Panc1 (cell line): Measurements from ENCODE around the gene NCKAP5L. TPM values are rescaled to one million over a fixed set of nuclear protein-coding genes. Genes with fewer than 3 reads are reported as not detected.

ENCODE experiments used
- ATAC-seq: fragments of 200-7000 bp; cut with Tn5 transposase; 2 replicates; pipeline ENCODE4 v1.9.1; 2020; ENCODE audit warnings: mild to moderate bottlenecking, moderate library complexity
- BruUV-seq: library from RNA; stranded (reverse); fragments of 400-500 nt; replicated peaks from 2 replicates; lab custom pipeline; 2021; lab: Mats Ljungman, UMichigan
- CTCF ChIA-PET: fragments of 300-600 bp; sonication (Branson Sonifier 250); formaldehyde crosslinking; loops from one replicate; lab custom pipeline; 2022; ENCODE audit warnings: antibody characterized with exemption; lab: Charles Lee
- POLR2A ChIA-PET: fragments of 300-600 bp; sonication (Branson Sonifier 250); formaldehyde crosslinking; loops from one replicate; lab custom pipeline; 2022; ENCODE audit warnings: antibody characterized with exemption; lab: Charles Lee
- DNase-seq: peaks from one replicate; pipeline ENCODE4 v3.0.0-alpha.2; 2010; ENCODE audit warnings: low read depth, low spot score
- H3K27ac ChIP-seq: 2 replicates; pipeline ENCODE4 v1.5.1; 2011; ENCODE audit warnings: mild to moderate bottlenecking, low read length, inconsistent platforms
- H3K27me3 ChIP-seq: fragments of 200-500 bp; sonication (Bioruptor generic); 2 replicates; pipeline ENCODE4 v1.6.0; 2014; ENCODE audit warnings: low read length, inconsistent platforms; ENCODE audit not compliant: control insufficient read depth, insufficient read depth
- H3K36me3 ChIP-seq: fragments of 200-500 bp; sonication (Bioruptor generic); 2 replicates; pipeline ENCODE4 v1.5.1; 2014; ENCODE audit warnings: inconsistent platforms, mild to moderate bottlenecking, low read length, moderate library complexity; ENCODE audit not compliant: control insufficient read depth, insufficient read depth
- H3K4me1 ChIP-seq: 2 replicates; pipeline ENCODE4 v1.5.1; 2011; ENCODE audit warnings: inconsistent platforms, mild to moderate bottlenecking, low read length, moderate library complexity; ENCODE audit not compliant: control insufficient read depth, insufficient read depth
- H3K4me3 ChIP-seq, 2 experiments: 2 replicates each; pipeline ENCODE4 v1.5.1; 2011 to 2012; ENCODE audit warnings: low read depth in 2 of 2, low read length in 2 of 2, mild to moderate bottlenecking in 2 of 2, inconsistent platforms in 1 of 2, moderate library complexity in 1 of 2
- H3K9me3 ChIP-seq: fragments of 200-500 bp; sonication (Bioruptor generic); 2 replicates; pipeline ENCODE4 v1.5.1; 2014; ENCODE audit warnings: low read depth, mild to moderate bottlenecking, inconsistent platforms, low read length, moderate library complexity; ENCODE audit not compliant: control insufficient read depth, insufficient read depth
- POLR2AphosphoS5 ChIP-seq: IDR thresholded peaks from 2 replicates; pipeline ENCODE4 v1.6.1; 2012; ENCODE audit warnings: mild to moderate bottlenecking, low read depth, low read length, moderate library complexity
- SIN3A ChIP-seq: IDR thresholded peaks from 2 replicates; pipeline ENCODE4 v1.6.1; 2012; ENCODE audit warnings: low read depth, mild to moderate bottlenecking, low read length, moderate library complexity, borderline replicate concordance; ENCODE audit not compliant: insufficient read depth
- TCF7L2 ChIP-seq: IDR thresholded peaks from 2 replicates; pipeline ENCODE4 v1.6.1; 2011; ENCODE audit warnings: mild to moderate bottlenecking, low read depth, low read length, inconsistent platforms
- in situ Hi-C: cut with HindIII; loops from 2 replicates; pipeline ENCODE4 v1.10.0; 2016; ENCODE audit warnings: low sequenced_read_pairs, low pct_unique_long_range_greater_than_20kb
- intact Hi-C: fragments of 100-400 bp; cut with micrococcal nuclease; formaldehyde crosslinking; loops from one replicate; pipeline ENCODE4 v1.10.0; 2022; ENCODE audit not compliant: unreplicated experiment
- total RNA-seq: library from RNA; stranded (reverse); gene quantifications from one replicate; pipeline ENCODE4 v1.2.1, GENCODE V29; 2021; ENCODE audit not compliant: unreplicated experiment
- TF ChIP-seq, protein P1 (sequence below): fragments of 450-650 bp; IDR thresholded peaks from 2 replicates; pipeline ENCODE4 v1.5.1; 2017; ENCODE audit warnings: mild to moderate bottlenecking
- TF ChIP-seq, protein P2 (sequence below), 2 experiments: IDR thresholded peaks; 2 replicates each; pipeline ENCODE4 v1.6.1; 2011 to 2012; ENCODE audit warnings: low read depth in 2 of 2, control low read depth in 1 of 2, low read length in 1 of 2, mild to moderate bottlenecking in 1 of 2, moderate library complexity in 1 of 2; ENCODE audit not compliant: insufficient read depth in 1 of 2

NCKAP5L gene
- total RNA-seq, 1 experiment from 2014 or later = 17.3 TPM

GRCh38 chr12:49798248-49798647 lies 30.0 kb downstream of the NCKAP5L start:
- POLR2A ChIA-PET = no interaction called here
- no TSS peak for BruUV-seq

DNA sequence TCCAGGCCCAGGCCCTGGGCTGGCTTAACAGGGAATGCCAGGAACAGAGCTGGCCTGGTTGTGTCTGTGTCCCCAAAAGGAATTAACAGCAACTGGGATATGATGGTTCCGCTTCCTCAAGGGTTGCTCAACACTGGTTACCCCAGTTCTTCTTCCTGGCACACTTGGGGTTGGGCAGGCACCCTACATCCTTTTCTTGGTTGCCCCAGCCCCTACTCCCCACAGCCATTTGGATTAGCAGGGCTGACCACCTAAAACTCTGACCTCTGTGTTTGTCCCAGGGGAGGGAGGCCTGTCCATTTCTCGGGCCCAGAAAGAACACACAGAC lies 30.8 kb downstream of the NCKAP5L start:
- intact Hi-C loops = no loop called here
- no peak for DNase-seq
- H3K4me1 ChIP-seq = no peaks in the 10 kb centered on the region
- no TSS peak for BruUV-seq
- in situ Hi-C loops = no loop called here
- ChIA-PET CTCF (no interaction called here), POLR2A (no interaction called here)
- H3K4me3 ChIP-seq = no peak overlapping the region
- no peaks in the 10 kb centered on the region for H3K9me3 ChIP-seq
- no peaks in the 10 kb centered on the region for H3K27me3 ChIP-seq
- H3K27ac ChIP-seq = no peak overlapping the region
- ATAC-seq = no peak
- H3K36me3 ChIP-seq = no peaks in the 10 kb centered on the region
- no peak for TF ChIP-seq SIN3A
- TF ChIP-seq, protein P1, sequence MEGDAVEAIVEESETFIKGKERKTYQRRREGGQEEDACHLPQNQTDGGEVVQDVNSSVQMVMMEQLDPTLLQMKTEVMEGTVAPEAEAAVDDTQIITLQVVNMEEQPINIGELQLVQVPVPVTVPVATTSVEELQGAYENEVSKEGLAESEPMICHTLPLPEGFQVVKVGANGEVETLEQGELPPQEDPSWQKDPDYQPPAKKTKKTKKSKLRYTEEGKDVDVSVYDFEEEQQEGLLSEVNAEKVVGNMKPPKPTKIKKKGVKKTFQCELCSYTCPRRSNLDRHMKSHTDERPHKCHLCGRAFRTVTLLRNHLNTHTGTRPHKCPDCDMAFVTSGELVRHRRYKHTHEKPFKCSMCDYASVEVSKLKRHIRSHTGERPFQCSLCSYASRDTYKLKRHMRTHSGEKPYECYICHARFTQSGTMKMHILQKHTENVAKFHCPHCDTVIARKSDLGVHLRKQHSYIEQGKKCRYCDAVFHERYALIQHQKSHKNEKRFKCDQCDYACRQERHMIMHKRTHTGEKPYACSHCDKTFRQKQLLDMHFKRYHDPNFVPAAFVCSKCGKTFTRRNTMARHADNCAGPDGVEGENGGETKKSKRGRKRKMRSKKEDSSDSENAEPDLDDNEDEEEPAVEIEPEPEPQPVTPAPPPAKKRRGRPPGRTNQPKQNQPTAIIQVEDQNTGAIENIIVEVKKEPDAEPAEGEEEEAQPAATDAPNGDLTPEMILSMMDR = no peak
- TF ChIP-seq, protein P2, sequence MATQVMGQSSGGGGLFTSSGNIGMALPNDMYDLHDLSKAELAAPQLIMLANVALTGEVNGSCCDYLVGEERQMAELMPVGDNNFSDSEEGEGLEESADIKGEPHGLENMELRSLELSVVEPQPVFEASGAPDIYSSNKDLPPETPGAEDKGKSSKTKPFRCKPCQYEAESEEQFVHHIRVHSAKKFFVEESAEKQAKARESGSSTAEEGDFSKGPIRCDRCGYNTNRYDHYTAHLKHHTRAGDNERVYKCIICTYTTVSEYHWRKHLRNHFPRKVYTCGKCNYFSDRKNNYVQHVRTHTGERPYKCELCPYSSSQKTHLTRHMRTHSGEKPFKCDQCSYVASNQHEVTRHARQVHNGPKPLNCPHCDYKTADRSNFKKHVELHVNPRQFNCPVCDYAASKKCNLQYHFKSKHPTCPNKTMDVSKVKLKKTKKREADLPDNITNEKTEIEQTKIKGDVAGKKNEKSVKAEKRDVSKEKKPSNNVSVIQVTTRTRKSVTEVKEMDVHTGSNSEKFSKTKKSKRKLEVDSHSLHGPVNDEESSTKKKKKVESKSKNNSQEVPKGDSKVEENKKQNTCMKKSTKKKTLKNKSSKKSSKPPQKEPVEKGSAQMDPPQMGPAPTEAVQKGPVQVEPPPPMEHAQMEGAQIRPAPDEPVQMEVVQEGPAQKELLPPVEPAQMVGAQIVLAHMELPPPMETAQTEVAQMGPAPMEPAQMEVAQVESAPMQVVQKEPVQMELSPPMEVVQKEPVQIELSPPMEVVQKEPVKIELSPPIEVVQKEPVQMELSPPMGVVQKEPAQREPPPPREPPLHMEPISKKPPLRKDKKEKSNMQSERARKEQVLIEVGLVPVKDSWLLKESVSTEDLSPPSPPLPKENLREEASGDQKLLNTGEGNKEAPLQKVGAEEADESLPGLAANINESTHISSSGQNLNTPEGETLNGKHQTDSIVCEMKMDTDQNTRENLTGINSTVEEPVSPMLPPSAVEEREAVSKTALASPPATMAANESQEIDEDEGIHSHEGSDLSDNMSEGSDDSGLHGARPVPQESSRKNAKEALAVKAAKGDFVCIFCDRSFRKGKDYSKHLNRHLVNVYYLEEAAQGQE (IDR thresholded peaks at IDR 0.05; ENCODE audit: insufficient read depth in 1 of 2, low read depth in 2 of 2, low read length in 1 of 2) = no peak
- TF ChIP-seq TCF7L2 = no peak
- TF ChIP-seq POLR2AphosphoS5 = no peak

More at GRCh38 chr12:49798248-49798647, 30.0 kb downstream of the NCKAP5L start:
- Histone ChIP-seq H3K27ac (no peak overlapping the region), H3K4me3 (no peak overlapping the region), H3K4me1 (no peaks in the 10 kb centered on the region), H3K27me3 (no peaks in the 10 kb centered on the region), H3K36me3 (no peaks in the 10 kb centered on the region), H3K9me3 (no peaks in the 10 kb centered on the region)
- TF ChIP-seq, protein P2 (IDR thresholded peaks at IDR 0.05; ENCODE audit: insufficient read depth in 1 of 2, low read depth in 2 of 2, low read length in 1 of 2) = no peak
- no peak for TF ChIP-seq TCF7L2
- TF ChIP-seq SIN3A = no peak
- TF ChIP-seq, protein P1 = no peak
- TF ChIP-seq POLR2AphosphoS5 = no peak
- intact Hi-C loops (no loop called here), in situ Hi-C loops (no loop called here)
- ATAC-seq = no peak
- CTCF ChIA-PET = no interaction called here
- DNase-seq = no peak
